SU-DHL-6 (cell line): ENCODE measurements around the gene CTNNA2.

Experiments used
- EZH2phosphoT487 ChIP-seq: fragments of 200-600 bp; sonication (generic), shearing (Covaris generic); conservative IDR thresholded peaks from 2 replicates; pipeline ENCODE4 v1.6.1; 2018; ENCODE audit warnings: mild to moderate bottlenecking, antibody characterized with exemption, low read length, moderate library complexity, mixed read lengths
- TF ChIP-seq, protein P1 (sequence below): fragments of 200-600 bp; sonication (generic); IDR thresholded peaks from one replicate; pipeline ENCODE4 v1.5.1; 2017; ENCODE audit warnings: antibody characterized with exemption, mild to moderate bottlenecking, low read length, moderate library complexity; ENCODE audit not compliant: insufficient read depth, poor library complexity, severe bottlenecking

DNA sequence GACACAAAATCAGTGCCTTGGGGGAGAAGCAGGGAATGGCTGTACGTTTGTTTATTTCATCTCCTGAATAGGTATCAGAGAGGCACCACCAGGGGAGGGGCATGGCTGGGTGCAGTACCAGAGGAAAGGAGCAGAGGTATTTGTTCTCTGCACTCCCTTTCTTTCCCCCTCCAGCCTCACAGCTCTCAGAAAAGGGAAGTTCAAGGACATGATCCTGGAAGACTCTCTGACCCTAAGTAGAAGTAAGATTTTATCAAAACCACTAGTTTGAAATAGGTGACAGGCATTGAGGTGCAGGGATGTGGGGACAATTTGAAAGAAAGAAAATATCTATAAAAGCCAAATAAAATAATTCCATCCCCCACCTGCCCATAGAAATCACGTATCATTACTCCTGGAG is 655.2 kb downstream of the CTNNA2 start:
- TF ChIP-seq, protein P1, sequence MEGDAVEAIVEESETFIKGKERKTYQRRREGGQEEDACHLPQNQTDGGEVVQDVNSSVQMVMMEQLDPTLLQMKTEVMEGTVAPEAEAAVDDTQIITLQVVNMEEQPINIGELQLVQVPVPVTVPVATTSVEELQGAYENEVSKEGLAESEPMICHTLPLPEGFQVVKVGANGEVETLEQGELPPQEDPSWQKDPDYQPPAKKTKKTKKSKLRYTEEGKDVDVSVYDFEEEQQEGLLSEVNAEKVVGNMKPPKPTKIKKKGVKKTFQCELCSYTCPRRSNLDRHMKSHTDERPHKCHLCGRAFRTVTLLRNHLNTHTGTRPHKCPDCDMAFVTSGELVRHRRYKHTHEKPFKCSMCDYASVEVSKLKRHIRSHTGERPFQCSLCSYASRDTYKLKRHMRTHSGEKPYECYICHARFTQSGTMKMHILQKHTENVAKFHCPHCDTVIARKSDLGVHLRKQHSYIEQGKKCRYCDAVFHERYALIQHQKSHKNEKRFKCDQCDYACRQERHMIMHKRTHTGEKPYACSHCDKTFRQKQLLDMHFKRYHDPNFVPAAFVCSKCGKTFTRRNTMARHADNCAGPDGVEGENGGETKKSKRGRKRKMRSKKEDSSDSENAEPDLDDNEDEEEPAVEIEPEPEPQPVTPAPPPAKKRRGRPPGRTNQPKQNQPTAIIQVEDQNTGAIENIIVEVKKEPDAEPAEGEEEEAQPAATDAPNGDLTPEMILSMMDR = no peak
- TF ChIP-seq EZH2phosphoT487 = no peak
